MV-4-11 (cell line): ENCODE data around the gene SRCAP.
"Not testable (repeated sequence)": the region's sequence is repeated elsewhere in the genome, so short reads cannot be mapped to it uniquely, and the experiment has no call there.

Experiments
- DNase-seq: peaks from one replicate; lab custom pipeline; 2025; lab: John Stamatoyannopoulos, UW

Gene SRCAP

DNA sequence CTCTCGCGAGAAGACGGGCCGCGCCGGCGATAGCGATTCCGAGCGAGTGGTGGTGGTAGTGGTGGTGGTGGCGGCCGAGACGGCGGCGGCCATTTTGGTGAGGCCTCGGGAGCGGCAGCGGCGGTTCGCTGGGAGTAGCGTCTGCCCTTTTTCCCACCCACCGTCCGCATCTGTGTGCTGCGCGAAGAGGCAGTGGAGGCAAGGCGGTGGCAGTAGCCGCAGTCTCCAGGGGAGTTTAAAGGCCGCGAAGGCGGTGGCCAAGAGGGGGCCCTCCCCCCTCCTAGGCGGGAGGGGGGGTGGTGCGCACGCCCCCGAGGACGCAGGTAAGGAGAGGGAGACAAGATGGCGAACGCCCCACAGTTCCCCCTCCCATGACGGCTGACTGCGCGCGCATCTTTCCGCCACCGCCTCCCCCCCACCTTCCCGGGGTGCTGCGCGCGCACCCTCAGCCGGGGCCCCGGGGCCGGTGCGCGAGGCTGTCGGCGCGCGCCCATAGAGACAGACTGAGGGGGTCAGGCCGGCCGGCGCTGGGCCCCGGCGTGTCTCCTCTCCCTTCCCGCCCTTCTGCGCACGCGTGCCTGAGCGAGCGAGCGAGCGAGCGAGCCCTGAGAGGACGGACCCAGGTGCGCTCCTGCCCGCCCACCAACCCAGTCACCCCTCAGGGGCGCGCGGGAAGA lies 694 bp upstream of the SRCAP start:
- peak; percentile 82 for DNase-seq

DNA sequence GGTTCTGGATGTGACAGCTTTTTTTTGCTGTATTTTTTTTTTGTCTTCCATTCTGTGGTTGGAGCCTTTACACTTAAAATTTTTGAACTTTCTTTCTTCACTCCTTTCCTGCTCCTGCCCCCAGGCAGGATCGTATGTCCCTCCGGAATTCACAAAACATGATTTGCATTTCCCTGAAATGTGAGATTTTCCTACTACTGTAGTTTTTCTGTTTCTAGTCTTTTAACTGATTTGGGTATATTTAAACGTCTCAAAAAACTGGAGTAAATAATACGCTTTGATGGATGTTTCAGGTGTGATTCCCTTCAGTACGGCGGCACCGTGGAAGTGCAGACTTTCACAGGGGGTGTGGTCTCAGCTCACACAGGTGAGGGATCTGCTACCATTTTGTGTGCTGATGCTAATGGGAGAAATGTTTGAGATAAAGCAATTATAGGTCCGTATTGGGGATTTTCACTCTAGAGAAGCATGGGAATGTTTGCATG lies 686 bp downstream of the SRCAP start:
- DNase-seq: no peak

DNA sequence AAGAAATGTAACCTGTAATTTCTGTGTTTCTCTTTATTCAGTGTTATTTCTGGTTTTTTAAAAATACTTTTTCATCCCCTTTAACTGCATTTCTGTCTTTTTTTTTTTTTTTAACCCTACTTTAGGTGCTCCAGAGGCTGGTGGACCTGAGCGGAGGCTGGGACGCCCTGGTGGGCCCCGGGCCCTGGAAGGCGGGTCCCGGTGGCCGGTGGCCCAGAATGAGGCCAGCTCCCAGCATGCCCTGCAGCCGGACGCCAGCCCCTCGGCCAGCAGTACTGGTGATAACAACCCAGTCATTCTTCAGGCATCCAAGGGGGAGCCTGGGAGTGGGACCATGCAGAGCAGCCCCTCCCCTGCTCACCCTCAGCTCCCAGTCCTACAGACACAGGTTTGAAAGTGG lies 1.5 kb downstream of the SRCAP start:
- no peak for DNase-seq

DNA sequence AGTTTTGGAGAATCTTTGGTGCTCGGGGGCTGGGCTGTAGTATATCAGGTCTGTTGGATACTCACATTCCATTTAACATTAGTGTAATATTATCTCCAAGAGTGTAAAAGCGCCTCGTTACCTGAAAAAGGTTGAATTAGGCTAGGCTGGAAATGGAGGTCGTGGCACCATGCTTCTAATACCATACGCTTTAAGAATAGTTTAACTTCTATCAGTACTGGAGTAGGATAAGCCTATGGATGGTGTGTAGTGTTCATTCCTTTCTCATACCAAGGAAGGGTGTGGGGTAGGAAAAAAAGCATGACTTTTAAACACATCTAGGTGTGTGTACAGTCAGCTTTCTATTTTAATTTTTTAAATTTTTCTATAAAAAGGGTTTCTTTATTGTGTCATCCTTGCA lies 2.0 kb downstream of the SRCAP start:
- no peak for DNase-seq

DNA sequence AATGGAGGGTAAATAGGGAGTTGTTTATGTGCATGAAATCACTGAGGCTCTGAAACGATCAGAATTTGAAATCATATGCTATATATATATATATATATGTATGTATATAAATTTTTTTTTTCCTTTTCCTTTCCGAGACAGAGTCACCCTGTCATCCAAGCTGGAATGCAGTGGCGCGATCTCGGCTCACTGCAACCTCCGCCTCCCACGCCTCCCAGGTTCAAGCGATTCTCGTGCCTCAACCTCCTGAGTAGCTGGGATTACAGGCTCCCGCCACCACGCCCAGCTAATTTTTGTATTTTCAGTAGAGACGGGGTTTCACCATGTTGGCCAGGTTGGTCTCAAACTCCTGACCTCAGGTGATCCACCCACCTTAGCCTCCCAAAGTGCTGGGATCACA lies 4.1 kb downstream of the SRCAP start:
- DNase-seq: not testable (repeated sequence)

DNA sequence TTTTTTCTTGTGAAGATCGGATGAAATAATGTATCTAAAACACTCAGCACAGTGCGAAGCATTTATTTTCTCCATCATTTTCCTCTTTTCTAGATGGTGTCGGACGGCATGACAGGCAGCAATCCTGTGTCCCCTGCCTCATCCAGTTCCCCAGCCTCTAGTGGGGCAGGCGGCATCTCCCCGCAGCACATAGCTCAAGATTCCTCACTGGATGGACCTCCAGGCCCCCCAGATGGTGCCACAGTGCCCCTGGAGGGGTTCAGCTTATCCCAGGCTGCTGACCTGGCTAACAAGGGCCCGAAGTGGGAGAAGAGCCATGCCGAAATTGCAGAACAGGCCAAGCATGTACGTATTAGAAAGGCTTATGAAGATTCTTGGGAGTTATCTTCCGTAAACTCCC lies 5.0 kb downstream of the SRCAP start:
- DNase-seq: no peak

DNA sequence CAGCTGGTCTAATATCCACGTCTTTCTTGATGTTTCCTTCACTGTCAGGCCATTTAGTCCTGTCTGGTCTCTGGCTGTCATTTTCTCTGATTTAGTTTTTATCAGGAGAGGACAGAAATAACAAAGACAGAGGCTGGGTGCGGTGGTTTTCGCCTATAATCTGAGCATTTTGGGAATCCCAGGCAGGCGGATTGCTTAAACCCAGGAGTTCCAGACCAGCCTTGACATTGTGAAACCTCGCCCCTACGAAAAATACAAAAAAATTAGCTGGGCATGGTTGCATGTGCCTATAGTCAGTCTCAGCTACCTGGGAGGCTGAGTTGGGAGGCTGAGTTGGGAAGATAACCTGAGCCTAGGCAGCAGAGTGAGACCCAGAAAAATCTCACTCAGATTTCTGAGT lies 7.1 kb downstream of the SRCAP start:
- DNase-seq: no peak

DNA sequence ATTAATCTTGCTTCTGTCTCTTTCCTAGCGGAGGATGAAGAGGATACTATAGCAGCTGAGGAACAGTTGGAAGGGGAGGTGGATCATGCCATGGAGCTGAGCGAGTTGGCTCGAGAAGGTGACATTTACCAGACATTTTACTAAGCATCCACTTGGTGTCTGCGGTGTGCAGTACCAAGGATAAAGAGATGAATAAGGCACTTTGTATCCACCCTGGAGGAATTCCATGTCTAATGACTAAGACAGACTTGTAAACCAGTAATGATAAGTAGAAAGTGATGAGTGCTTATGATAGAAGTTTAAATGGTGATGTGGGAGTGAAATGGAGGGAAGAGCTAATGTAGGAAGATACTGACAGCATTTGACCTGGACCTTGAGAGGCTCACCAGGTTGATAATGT lies 12.0 kb downstream of the SRCAP start:
- no peak for DNase-seq

DNA sequence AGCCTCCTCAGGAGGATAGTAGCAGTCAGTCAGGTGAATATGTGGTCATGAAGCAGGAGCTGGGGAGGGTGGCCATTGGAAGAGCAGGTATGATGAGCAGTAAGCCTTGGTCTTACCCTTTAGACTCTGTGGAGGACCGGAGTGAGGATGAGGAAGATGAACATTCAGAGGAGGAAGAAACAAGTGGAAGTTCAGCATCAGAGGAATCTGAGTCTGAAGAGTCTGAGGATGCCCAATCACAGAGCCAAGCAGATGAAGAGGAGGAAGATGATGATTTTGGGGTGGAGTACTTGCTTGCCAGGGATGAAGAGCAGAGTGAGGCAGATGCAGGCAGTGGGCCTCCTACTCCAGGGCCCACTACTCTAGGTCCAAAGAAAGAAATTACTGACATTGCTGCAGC lies 12.7 kb downstream of the SRCAP start:
- DNase-seq: no peak

DNA sequence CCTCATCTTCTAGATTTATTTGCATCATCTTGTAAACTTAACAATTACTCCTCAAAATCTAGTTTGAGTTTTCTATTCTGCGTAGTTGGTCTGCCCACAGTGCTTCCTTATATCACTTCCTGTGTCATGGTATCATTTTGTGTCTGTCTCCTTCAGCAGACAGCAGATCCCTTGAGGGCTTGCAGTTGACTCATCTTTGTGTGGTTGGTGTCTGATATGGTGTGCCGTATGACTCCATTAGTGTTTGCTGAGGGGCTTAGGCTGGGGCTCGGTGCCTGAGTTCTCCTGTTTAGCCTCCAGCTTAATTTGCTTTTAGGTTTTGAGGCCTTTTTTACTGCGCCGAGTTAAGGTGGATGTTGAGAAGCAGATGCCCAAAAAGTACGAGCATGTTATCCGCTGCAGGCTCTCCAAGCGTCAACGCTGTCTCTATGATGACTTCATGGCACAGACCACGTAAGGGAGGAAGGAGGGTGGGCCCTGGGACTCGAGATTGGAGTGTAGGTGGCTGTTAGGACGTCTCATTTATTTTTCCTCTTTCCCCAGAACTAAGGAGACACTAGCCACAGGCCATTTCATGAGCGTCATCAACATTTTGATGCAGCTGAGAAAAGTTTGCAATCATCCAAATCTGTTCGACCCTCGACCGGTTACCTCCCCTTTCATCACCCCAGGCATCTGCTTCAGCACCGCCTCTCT lies 16.9 kb downstream of the SRCAP start:
- peak; percentile 93 for DNase-seq

DNA sequence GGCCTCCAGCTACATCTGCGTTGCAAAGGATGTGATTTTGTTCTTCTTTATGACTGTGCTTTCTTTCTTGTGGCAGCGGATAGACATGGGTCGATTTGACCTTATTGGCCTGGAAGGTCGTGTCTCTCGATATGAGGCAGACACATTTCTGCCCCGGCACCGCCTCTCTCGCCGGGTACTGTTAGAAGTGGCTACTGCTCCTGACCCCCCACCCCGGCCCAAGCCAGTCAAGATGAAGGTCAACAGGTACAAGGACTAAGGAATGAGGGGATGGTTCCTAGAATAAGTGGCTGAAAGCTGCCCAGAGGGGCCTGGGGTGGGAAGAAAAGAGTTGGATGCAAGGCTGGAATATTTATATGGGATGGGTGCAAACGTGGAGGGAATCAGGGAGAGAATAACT lies 21.1 kb downstream of the SRCAP start:
- no peak for DNase-seq

DNA sequence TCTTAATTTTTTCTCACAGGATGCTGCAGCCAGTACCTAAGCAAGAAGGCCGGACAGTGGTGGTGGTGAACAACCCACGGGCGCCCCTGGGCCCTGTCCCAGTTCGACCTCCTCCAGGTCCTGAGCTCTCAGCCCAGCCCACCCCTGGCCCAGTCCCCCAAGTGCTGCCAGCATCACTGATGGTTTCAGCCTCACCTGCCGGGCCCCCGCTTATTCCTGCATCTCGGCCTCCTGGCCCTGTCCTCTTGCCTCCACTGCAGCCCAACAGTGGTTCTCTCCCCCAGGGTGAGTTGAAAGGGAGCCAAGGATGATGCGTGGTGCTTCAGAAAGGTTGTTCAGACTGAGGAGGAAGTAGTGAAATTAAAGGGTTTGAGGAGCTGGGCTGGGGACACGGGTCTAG lies 21.7 kb downstream of the SRCAP start:
- no peak for DNase-seq

DNA sequence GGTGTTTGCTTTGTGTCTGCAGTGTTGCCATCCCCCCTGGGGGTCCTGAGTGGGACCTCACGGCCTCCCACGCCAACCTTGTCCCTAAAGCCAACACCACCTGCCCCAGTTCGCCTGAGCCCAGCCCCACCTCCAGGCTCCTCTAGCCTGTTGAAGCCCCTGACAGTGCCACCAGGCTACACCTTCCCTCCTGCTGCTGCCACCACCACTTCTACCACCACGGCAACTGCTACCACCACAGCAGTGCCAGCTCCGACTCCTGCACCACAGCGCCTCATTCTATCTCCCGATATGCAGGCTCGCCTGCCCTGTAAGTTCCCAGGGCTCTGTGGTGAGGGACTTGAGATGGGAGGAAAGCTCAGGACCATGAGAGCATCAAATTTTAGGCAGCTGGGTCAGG lies 22.2 kb downstream of the SRCAP start:
- no peak for DNase-seq

DNA sequence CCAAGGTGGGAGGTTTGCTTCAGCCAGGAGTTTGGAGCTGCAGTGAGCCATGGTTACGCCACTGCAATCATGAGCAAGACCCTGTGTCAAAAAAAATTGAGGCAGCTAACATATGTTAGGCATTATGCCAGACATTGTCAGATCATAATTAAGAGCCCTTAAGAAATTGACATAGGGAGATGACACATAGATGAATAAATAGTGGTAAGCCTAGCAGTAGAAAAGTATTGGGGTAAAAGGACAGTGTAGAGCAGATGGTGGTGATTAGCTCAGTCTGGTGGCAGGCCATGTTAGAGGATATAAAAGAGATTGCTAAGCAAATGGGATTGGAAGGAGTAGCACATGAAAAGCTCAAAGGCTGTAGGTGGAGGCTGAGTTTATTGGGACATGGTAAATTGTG lies 22.6 kb downstream of the SRCAP start:
- DNase-seq: no peak

DNA sequence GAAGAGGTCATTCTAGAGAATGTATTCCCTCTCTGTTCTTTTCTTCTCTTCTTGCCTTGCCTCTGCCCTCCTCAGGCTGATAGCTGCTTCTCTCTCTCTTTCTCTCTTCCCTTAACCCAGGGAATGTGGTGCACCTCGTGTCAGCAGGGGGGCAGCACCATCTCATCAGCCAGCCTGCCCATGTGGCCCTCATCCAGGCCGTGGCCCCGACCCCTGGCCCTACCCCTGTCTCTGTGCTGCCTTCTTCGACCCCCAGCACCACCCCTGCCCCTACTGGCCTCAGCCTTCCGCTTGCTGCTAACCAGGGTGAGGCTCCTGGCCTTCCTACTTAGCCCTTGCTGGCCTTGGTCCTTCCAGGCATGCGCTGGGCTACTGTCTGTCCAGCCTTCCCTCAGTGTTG lies 23.5 kb downstream of the SRCAP start:
- no peak for DNase-seq

DNA sequence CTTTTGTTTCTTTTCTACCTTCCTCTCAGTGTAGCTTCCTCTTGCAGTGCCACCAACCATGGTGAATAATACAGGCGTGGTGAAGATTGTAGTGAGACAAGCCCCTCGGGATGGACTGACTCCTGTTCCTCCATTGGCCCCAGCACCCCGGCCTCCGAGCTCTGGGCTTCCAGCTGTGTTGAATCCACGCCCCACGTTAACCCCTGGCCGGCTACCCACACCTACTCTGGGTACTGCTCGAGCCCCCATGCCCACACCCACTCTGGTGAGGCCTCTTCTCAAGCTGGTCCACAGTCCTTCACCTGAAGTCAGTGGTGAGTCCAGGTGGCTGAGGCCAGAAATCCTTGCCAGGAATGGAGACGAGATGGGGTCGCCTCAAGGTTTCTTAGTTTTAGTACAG lies 23.9 kb downstream of the SRCAP start:
- no peak for DNase-seq

DNA sequence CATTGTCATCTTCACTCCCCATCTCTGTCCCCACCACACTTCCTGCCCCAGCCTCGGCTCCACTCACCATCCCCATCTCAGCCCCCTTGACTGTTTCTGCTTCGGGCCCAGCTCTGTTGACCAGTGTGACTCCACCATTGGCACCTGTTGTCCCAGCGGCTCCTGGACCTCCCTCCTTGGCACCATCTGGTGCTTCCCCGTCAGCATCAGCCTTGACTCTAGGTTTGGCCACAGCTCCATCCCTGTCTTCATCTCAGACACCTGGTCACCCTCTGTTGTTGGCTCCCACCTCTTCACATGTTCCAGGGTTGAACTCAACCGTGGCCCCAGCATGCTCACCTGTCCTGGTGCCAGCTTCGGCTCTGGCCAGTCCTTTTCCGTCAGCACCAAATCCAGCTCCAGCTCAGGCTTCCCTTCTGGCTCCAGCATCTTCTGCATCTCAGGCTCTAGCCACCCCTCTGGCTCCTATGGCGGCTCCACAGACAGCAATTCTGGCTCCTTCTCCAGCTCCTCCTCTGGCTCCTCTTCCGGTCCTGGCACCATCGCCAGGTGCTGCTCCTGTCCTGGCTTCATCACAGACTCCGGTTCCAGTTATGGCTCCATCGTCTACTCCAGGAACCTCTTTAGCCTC lies 24.9 kb downstream of the SRCAP start:
- no peak for DNase-seq

DNA sequence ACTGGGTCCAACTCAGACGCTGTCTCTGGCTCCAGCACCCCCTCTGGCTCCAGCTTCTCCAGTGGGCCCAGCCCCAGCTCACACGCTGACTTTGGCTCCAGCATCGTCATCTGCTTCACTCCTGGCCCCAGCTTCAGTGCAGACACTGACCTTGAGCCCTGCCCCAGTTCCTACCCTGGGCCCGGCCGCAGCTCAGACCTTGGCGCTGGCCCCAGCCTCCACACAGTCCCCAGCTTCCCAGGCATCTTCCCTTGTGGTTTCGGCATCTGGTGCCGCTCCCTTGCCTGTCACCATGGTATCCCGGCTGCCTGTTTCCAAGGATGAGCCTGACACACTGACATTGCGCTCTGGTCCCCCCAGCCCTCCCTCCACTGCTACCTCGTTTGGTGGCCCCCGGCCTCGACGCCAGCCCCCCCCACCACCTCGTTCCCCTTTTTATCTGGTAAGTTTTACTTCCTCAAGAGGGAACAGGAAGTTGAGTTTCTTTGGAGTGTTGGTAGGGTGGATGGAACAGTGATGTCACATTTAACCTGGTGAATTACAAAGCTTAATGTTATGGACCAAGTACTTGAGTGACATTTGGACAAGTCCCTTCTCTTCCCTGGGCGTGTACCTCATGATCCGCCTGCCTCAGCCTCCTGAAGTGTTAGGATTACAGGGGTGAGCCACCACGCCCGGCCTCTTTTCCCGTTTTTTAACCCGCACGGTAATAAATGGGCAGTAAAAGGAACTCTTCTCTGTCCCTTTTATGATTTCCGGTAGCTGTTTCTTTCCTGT lies 25.9 kb downstream of the SRCAP start:
- DNase-seq: peak; percentile 94

DNA sequence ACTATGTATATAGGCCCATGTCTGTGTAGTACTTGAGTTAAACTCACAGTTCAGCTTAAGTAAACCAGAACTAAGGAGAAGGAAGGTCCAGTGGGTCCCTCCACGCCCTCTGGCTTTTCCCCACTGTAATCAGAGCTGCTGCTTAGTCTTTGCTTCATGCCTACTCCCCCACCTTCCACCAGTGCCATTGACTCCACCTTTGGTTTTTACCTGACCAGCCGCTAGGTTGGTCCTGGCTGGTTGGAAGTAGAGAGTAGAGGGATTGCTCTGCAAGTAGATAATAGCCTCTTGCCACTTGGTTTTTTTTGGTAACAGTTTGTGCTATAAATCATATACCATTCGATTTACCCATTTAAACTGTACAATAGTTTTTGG lies 26.4 kb downstream of the SRCAP start:
- no peak for DNase-seq

DNA sequence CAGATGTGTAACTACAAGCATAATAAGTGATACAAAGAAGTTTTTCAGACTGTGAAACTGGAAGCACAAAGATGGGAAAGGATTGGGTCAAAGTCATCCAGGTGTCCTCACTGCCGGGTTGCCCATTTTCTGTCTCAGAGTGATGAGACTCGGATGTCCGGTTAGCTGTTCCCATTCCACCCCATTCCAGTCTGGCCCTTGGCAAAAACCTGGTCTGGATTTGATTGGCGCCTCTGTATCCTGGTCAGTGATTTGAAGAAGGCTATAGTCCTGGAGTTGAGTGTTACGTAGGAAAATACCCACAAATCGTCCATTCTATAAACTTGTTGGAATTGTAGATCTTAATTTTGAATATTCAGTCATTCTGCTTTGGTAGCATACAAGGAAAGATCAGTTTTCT lies 29.4 kb downstream of the SRCAP start:
- DNase-seq: no peak

DNA sequence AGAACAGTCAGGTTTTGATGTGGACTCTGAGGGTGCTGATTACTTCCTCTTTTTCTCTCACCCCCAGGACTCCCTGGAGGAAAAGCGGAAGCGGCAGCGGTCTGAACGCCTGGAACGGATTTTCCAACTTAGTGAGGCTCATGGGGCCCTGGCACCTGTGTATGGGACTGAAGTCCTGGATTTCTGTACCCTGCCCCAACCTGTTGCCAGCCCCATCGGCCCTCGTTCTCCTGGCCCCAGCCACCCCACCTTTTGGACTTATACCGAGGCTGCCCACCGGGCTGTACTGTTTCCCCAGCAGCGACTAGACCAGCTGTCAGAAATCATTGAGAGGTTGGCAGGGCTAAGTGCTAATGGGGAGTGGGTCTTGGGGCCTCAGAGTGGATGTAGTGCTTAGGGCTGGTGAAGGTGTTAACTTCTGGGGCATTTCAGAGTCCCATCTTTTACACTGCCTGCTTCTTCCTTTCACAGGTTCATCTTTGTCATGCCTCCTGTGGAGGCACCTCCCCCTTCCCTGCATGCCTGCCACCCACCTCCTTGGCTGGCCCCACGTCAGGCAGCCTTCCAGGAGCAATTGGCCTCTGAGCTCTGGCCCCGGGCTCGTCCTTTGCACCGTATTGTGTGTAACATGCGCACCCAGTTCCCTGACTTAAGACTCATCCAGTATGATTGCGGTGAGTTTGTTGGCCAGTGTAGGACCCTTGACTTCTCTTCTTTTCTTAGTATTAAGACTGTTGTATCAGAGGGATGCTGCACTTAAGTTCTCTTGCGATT lies 30.1 kb downstream of the SRCAP start:
- DNase-seq: peak; percentile 72

DNA sequence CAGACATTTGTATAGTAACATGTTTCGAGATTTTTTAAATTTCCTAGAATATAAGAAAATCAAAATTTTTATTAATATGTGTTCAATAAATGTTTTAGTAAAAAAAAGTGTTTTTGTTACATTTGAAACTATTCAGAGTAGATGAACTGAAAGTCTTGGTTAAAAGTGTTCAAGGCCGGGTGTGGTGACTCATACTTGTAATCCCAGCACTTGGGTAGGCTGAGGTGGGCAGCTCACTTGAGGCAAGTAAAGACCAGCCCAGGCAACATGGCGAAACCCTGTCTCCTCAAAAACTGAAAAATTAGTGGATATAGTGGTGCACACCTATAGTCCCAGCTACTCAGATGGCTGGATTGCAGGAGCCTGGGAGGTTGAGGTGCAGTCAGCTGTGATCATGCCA lies 32.4 kb downstream of the SRCAP start:
- peak; percentile 14 for DNase-seq
